ENCODE measurements around the gene GPR160.

GRCh38 chr3:170023165-170023564 is 14.6 kb upstream of the GPR160 start:
- TF ChIP-seq, protein P1, sequence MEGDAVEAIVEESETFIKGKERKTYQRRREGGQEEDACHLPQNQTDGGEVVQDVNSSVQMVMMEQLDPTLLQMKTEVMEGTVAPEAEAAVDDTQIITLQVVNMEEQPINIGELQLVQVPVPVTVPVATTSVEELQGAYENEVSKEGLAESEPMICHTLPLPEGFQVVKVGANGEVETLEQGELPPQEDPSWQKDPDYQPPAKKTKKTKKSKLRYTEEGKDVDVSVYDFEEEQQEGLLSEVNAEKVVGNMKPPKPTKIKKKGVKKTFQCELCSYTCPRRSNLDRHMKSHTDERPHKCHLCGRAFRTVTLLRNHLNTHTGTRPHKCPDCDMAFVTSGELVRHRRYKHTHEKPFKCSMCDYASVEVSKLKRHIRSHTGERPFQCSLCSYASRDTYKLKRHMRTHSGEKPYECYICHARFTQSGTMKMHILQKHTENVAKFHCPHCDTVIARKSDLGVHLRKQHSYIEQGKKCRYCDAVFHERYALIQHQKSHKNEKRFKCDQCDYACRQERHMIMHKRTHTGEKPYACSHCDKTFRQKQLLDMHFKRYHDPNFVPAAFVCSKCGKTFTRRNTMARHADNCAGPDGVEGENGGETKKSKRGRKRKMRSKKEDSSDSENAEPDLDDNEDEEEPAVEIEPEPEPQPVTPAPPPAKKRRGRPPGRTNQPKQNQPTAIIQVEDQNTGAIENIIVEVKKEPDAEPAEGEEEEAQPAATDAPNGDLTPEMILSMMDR (IDR thresholded peaks at IDR 0.05), result no peak
- TF ChIP-seq POLR2A (IDR thresholded peaks at IDR 0.05) (no peak), POLR2AphosphoS5 (IDR thresholded peaks at IDR 0.05) (no peak)
